ENCODE data around the gene AMDHD2.
A peak's percentile ranks its signal among the peaks of the same experiment; 100 is the strongest.
"Not testable (repeated sequence)": the region's sequence is repeated elsewhere in the genome, so short reads cannot be mapped to it uniquely, and the experiment has no call there.

Gene AMDHD2

DNA sequence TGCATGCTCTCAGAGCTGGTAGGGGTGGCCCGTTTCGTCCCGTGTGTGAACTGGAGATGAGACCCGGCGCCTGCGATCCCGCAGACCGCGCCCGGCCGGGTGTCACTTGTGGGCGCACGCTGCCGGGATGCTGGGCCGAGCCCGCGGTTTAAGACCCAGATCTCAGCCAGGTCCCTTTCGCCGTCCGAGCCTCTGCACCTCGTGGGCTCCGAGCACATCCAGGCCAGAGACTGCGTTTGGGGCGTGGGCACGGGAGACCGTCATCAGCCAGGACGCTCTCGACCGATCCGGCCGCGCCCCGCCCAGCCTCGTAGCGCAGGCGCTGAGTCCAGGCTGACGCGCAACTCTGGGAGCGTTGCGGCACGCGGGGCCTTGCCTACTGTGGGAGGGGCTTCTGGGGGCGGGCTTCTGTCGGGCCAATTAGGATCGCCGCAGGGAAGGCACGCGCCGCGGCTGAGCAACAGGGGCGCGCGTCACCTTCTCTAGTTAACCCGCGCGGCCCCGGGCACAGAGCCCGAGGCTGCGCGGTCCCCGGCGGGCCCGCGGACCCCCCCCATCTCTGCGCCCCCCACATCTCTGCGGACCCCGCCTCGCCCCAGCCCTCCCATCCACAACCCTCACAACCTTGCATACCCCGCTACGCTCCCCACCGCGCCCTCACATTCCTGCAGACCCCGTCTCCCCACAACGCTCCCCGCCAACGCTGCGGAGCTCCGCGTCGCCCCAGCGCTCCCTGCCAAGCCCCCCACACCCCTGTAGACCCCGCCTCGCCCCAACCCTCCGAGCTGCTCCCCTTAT lies 11.7 kb downstream of the AMDHD2 start:
- peak; percentile 98 for DNase-seq (ENCODE audit: low read depth)
- peak overlapping the region; percentile 52 for H3K4me3 ChIP-seq (ENCODE audit: low read depth, low read length)
- TF ChIP-seq, protein P1, sequence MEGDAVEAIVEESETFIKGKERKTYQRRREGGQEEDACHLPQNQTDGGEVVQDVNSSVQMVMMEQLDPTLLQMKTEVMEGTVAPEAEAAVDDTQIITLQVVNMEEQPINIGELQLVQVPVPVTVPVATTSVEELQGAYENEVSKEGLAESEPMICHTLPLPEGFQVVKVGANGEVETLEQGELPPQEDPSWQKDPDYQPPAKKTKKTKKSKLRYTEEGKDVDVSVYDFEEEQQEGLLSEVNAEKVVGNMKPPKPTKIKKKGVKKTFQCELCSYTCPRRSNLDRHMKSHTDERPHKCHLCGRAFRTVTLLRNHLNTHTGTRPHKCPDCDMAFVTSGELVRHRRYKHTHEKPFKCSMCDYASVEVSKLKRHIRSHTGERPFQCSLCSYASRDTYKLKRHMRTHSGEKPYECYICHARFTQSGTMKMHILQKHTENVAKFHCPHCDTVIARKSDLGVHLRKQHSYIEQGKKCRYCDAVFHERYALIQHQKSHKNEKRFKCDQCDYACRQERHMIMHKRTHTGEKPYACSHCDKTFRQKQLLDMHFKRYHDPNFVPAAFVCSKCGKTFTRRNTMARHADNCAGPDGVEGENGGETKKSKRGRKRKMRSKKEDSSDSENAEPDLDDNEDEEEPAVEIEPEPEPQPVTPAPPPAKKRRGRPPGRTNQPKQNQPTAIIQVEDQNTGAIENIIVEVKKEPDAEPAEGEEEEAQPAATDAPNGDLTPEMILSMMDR (conservative IDR thresholded peaks at IDR 0.05; ENCODE audit: low read depth, low read length) = no peak

DNA sequence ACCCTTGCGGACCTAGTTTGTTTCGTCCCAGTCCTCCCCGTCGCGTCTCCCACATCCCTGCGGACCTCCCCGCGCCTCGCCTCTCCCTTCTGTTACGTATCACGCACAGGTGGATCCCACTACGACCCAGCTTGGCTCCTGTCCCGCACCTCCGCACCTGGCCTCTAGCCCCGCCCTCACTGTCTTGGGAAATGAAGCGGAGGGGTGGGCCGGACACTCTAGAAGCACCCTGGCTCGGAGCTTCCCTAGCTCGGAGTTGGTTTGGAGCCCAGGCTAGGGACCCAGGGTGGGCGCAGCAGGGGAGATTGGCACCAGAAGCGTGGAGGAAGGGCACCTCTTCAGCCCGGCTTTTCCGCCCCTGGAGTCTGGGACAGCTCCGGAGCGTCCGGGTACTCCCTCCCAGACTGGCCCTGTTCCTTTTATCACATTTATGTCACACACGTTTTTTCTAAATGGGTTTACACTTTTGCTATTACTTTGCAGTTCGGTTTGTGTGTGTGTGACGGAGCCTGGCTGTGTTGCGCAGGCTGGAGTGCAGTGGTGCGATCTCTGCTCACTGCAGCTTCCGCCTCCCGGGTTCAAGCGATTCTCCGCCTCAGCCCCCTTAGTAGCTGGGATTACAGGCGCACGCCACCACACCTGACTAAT lies 12.4 kb downstream of the AMDHD2 start:
- TF ChIP-seq, protein P1 (conservative IDR thresholded peaks at IDR 0.05; ENCODE audit: low read depth, low read length) = no peak
- H3K4me3 ChIP-seq (ENCODE audit: low read depth, low read length) = peak overlapping the region; percentile 52
- DNase-seq (ENCODE audit: low read depth) = peak; percentile 77

DNA sequence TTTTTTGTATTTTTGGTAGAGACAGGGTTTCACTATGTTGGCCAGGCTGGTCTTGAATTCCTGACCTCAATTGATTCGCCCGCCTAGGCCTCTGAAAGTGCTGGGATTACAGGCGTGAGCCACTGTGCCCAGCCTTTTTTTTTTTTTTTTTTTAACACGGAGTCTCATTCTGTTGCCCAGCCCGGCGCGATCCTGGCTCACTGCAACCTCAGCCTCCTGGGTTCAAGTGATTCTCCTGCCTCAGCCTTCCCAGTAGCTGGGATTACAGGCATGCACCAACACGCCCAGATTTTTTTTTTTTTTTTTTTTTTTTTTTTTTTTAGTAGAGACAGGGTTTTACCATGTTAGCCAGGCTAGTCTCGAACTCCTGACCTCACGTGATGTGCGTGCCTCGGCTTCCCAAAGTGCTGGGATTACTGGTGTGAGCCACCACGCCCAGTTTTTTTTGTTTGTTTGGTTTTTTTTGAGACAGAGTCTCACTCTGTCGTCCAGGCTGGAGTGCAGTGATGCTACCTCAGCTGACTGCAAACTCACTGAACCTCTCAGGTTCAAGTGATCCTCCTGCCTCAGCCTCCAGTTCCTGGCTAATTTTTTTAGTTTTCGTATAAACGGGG lies 13.1 kb downstream of the AMDHD2 start:
- H3K4me3 ChIP-seq (ENCODE audit: low read depth, low read length) = peak overlapping the region; percentile 52
- not testable (repeated sequence) for DNase-seq (ENCODE audit: low read depth)

DNA sequence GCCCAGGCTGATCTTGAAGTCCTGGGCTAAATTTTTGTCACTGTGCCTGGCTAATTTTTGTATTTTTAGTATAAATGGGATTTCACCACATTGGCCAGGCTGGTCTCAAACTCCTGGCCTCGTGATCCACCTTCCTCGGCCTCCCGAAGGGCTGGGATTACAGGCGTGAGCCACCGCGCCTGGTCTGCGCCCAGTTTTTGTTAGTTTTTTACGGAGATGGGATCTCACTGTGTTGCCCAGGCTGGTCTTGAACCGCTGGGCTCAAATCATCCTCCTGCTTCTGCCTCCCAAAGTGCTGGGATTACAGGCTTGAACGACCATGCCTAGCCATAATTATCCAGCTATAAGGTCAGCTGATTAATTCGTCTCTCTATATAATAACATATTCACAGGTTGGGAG lies 13.7 kb downstream of the AMDHD2 start:
- no peak for DNase-seq (ENCODE audit: low read depth)
- H3K4me3 ChIP-seq (ENCODE audit: low read depth, low read length) = no peak overlapping the region
- TF ChIP-seq, protein P1 (conservative IDR thresholded peaks at IDR 0.05; ENCODE audit: low read depth, low read length) = no peak

DNA sequence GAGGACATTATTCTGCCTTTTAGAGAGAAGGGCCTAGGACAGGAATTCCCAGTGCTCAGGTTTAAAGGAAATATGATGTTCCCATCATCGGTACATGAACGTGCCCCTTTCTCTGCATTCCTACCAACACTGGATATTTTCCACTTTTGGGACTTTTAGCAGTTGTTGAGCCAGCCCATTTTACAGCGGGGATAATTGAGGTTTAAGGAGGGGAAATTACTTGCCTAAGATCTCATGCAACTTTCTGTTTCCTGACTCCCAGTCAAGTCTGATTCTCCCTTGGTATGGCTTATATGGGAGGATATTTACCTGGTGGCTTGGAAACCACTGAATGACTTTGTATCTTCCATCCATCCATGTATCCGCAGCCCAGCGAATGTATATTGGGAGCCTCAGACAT lies 14.2 kb downstream of the AMDHD2 start:
- DNase-seq (ENCODE audit: low read depth); H3K4me3 ChIP-seq (ENCODE audit: low read depth, low read length): not testable (repeated sequence)

DNA sequence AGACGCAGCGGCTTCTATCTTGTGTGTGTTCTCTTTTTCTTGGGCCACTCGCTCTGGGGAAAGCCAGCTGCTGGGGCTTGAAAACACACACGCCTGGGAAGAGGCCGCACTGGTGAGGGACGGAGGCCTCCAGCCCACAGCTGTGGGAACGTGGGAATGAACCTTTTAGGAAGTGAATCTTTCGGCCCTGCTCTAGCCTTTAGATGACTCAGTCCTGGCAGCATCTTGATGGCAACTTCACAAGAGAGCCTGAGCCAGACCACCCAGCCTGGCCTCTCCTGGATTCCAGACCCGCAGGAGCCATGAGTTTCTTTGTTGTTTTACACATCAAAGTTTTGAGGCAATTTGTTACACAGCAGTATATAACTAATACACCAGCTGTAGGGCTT lies 15.4 kb downstream of the AMDHD2 start:
- H3K4me3 ChIP-seq (ENCODE audit: low read depth, low read length) = no peak overlapping the region
- TF ChIP-seq, protein P1 (conservative IDR thresholded peaks at IDR 0.05; ENCODE audit: low read depth, low read length) = no peak
- peak; percentile 76 for DNase-seq (ENCODE audit: low read depth)

DNA sequence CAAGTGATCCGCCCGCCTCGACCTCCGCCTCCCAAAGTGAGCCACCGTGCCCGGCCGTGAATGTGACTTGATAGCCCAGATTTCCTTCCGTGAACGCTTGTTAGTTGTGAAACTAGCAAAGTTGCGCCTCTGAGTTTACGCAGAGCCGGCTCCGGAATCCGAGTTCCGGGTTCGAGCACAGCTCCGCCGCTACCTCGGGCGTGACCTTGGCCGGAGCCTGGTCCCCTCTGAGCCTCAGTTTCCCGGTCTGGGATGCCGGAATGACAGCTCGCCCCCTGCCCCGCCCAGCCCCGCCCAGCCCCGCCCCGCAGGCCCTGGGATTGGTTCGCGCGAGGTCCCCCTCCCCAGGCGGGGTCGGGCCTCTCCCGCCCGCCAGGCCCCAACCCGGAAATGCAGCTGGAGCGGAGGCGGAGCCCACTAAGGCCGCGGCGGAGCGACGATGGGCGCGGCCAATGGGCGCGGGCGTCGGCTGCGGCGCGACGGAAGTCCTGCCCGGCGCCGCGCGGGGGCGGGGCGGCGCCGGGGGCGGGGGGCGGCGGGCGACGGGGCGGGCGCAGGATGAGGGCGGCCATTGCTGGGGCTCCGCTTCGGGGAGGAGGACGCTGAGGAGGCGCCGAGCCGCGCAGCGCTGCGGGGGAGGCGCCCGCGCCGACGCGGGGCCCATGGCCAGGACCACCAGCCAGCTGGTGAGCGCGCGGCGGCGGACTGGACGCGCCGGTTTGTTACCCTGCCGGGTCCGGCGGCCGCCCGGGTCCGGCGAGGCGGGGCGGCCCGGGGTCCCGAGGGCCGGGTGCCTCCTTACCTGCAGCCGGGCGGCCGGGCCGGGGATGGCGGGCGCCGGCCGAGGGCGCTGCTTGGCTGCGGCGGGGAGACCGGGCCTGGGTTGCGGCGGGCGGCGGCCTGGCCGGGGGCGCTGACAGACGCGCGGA lies 17.5 kb downstream of the AMDHD2 start, which contains the start of gene PDPK1:
Gene PDPK1 (plus strand): TSS at position 571 of the 929 bp plus-strand sequence. CDS start 92 bp downstream, at position 663.
- H3K4me3 ChIP-seq (ENCODE audit: low read depth, low read length) = peak within 1 kb of the TSS; percentile 74
- TF ChIP-seq, protein P1 (conservative IDR thresholded peaks at IDR 0.05; ENCODE audit: low read depth, low read length) = no peak

DNA sequence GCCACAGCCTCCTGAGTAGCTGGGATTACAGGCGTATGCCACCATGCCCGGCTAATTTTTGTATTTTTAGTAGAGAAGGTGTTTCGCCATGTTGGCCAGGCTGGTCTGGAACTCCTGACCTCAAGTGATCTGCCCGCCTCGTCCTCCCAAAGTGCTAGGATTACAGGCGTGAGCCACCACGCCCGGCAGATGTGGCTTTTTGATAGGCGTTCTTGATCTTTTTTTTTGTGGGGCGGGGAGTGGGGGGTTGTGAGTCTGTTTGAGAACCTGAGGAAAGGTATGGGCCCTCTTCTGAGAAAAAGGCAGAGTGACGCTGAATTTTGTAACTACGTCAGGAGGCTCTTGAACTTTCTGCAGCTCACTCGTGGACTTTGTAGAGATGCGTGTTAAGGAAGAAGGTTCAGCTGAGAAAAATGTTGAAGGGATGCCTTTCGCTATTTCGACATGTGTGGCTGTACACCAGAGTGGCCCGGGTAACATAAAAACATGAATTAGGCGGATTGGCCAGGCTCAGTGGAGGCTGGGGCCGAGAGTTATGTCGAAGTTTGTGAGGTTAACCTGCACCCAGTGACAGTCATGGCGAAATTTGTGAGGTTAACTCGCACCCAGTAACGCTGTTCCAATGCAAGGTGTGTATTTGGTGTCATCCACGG lies 19.1 kb downstream of the AMDHD2 start:
- DNase-seq (ENCODE audit: low read depth); H3K4me3 ChIP-seq (ENCODE audit: low read depth, low read length): not testable (repeated sequence)

More for the DNA sequence above, 17.5 kb downstream of the AMDHD2 start, which contains the start of gene PDPK1:
- peak; percentile 96 for DNase-seq (ENCODE audit: low read depth)

All from choroid plexus epithelial cell (primary cell).